VCaP (cell line): ENCODE measurements around the gene SPRYD4.
"Not testable (repeated sequence)": the region's sequence is repeated elsewhere in the genome, so short reads cannot be mapped to it uniquely, and the experiment has no call there.

ENCODE experiments used
- H3K27ac ChIP-seq: fragments of 450-650 bp; 2 replicates; pipeline ENCODE4 v1.5.1; 2017
- CTCF ChIP-seq: fragments of 450-650 bp; conservative IDR thresholded peaks from 2 replicates; pipeline ENCODE4 v1.5.1; 2017; ENCODE audit warnings: mild to moderate bottlenecking, moderate library complexity

The SPRYD4 gene

GRCh38 chr12:56437430-56438176 lies 30.8 kb upstream of the SPRYD4 start:
- peak overlapping the region; percentile 33 for H3K27ac ChIP-seq
- no peak for TF ChIP-seq CTCF

GRCh38 chr12:56443208-56443607 lies 25.2 kb upstream of the SPRYD4 start:
- not testable (repeated sequence) for H3K27ac ChIP-seq

- peak within 1 kb of the TSS; percentile 85 for H3K27ac ChIP-seq
- TF ChIP-seq CTCF = 0 out of 2 replicates have a peak, but pooled peaks have one; percentile 3
Observed at GRCh38 chr12:56448860-56449621, 19.3 kb upstream of the SPRYD4 start, which contains the start of gene TIMELESS. Gene TIMELESS, minus strand, starts transcription at chr12:56449426. Its CDS starts 15,256 bp downstream, at chr12:56434170.

- TF ChIP-seq CTCF = no peak
- peak overlapping the region; percentile 85 for H3K27ac ChIP-seq
Observed at GRCh38 chr12:56449622-56449984, 18.8 kb upstream of the SPRYD4 start.

- TF ChIP-seq CTCF = no peak
- H3K27ac ChIP-seq = peak overlapping the region; percentile 85
Observed at GRCh38 chr12:56450241-56450640, 18.1 kb upstream of the SPRYD4 start.

GRCh38 chr12:56451147-56451546 lies 17.2 kb upstream of the SPRYD4 start:
- no peak overlapping the region for H3K27ac ChIP-seq
- TF ChIP-seq CTCF = no peak

GRCh38 chr12:56454557-56454956 lies 13.8 kb upstream of the SPRYD4 start, which contains the start of gene MIP:
Gene MIP, minus strand, starts transcription at chr12:56454657. Its CDS starts 44 bp downstream, at chr12:56454613.
- H3K27ac ChIP-seq = no peak within 1 kb of the TSS
- TF ChIP-seq CTCF = no peak
